H1 (cell line): ENCODE results near the gene DKK1. TPM values are rescaled to one million over a fixed set of nuclear protein-coding genes. Genes with fewer than 3 reads are reported as not detected.

Experiments used
- CTCF ChIA-PET: fragments of 300-600 bp; sonication (Branson Sonifier 250); formaldehyde crosslinking; loops from one replicate; lab custom pipeline; 2021; ENCODE audit not compliant: partially characterized antibody; lab: Charles Lee
- POLR2A ChIA-PET: fragments of 300-600 bp; sonication (Branson Sonifier 250); formaldehyde crosslinking; loops from one replicate; lab custom pipeline; 2021; ENCODE audit warnings: inconsistent platforms; ENCODE audit not compliant: partially characterized antibody; lab: Charles Lee
- DNase-seq, 2 experiments: peaks; one replicate each; pipeline versions ENCODE4 v3.0.0 to v3.0.0-alpha.2; 2010 to 2022; ENCODE audit warnings: low spot score in 2 of 2, low read depth in 1 of 2, mixed read lengths in 1 of 2
- FAIRE-seq: peaks from 2 replicates; lab custom pipeline; 2011; peaks lifted over from hg19 to GRCh38; lab: Jason Lieb, UNC
- H2AFZ ChIP-seq: 2 replicates; pipeline ENCODE4 v1.8.1; 2012; ENCODE audit warnings: low read length, inconsistent platforms
- H2AK5ac ChIP-seq: 2 replicates; pipeline ENCODE4 v1.6.1; 2013; ENCODE audit warnings: low read depth, low read length
- H2BK120ac ChIP-seq: replicated peaks from 2 replicates; pipeline ENCODE3; 2013; ENCODE audit warnings: low read depth, low read length, inconsistent platforms
- H2BK12ac ChIP-seq: 2 replicates; pipeline ENCODE4 v1.6.1; 2013; ENCODE audit warnings: low read depth, low read length
- H2BK15ac ChIP-seq: 2 replicates; pipeline ENCODE4 v1.6.1; 2013; ENCODE audit warnings: low read length
- H2BK20ac ChIP-seq: 2 replicates; pipeline ENCODE4 v1.6.1; 2013; ENCODE audit warnings: low read length
- H2BK5ac ChIP-seq: 2 replicates; pipeline ENCODE4 v1.6.1; 2013; ENCODE audit warnings: low read depth, low read length
- H3K14ac ChIP-seq: 2 replicates; pipeline ENCODE4 v1.6.1; 2013; ENCODE audit warnings: inconsistent platforms; ENCODE audit not compliant: insufficient read length
- H3K18ac ChIP-seq: 2 replicates; pipeline ENCODE4 v1.6.1; 2013; ENCODE audit warnings: low read length; ENCODE audit errors: extremely low read depth
- H3K23ac ChIP-seq: 2 replicates; pipeline ENCODE4 v1.6.1; 2013; ENCODE audit warnings: inconsistent platforms; ENCODE audit not compliant: insufficient read length
- H3K23me2 ChIP-seq: 2 replicates; pipeline ENCODE4 v1.6.1; 2013; ENCODE audit warnings: low read depth, low read length
- H3K27ac ChIP-seq: 2 replicates; pipeline ENCODE4 v1.6.1; 2011; ENCODE audit warnings: low read depth, low read length, inconsistent platforms
- H3K27me3 ChIP-seq, 4 experiments: replicated peaks in 1 of 4; 1 replicate in 1 of 4; 2 replicates in 3 of 4; pipeline versions ENCODE4 v1.6.1 to v1.8.1; 2011 to 2013; ENCODE audit warnings: low read length in 3 of 4, mild to moderate bottlenecking in 3 of 4, inconsistent platforms in 2 of 4, mixed read lengths in 2 of 4, moderate library complexity in 1 of 4; ENCODE audit not compliant: control insufficient read depth in 3 of 4, insufficient read depth in 3 of 4; ENCODE audit errors: extremely low read depth in 1 of 4
- H3K36me3 ChIP-seq, 4 experiments: 2 replicates each; pipeline versions ENCODE4 v1.6.1 to v1.8.1; 2011 to 2013; ENCODE audit warnings: mild to moderate bottlenecking in 4 of 4, low read length in 3 of 4, moderate library complexity in 2 of 4, control low read depth in 1 of 4, inconsistent platforms in 1 of 4; ENCODE audit not compliant: insufficient read depth in 4 of 4, control insufficient read depth in 2 of 4
- H3K4ac ChIP-seq: replicated peaks from 2 replicates; pipeline ENCODE3; 2013; ENCODE audit warnings: low read length, low read depth, mixed read lengths, inconsistent platforms; ENCODE audit not compliant: insufficient read length
- H3K4me1 ChIP-seq, 4 experiments: replicated peaks in 1 of 4; 1 replicate in 1 of 4; 2 replicates in 3 of 4; pipeline versions ENCODE4 v1.6.1 to v1.8.1; 2011 to 2013; ENCODE audit warnings: low read length in 3 of 4, inconsistent platforms in 2 of 4, mixed read lengths in 1 of 4; ENCODE audit not compliant: insufficient read depth in 4 of 4, control insufficient read depth in 3 of 4
- H3K4me2 ChIP-seq, 2 experiments: 2 replicates each; pipeline versions ENCODE4 v1.6.1 to v1.8.1; 2011 to 2013; ENCODE audit warnings: low read depth in 2 of 2, low read length in 2 of 2, control low read depth in 1 of 2, inconsistent platforms in 1 of 2, mild to moderate bottlenecking in 1 of 2; ENCODE audit not compliant: insufficient read depth in 1 of 2
- H3K4me3 ChIP-seq, 4 experiments: fragments of 200-600, 300-600 bp in 1 of 4; sonication (generic), shearing (Covaris generic), sonication (Bioruptor Twin) in 1 of 4; 2 replicates each; pipeline versions ENCODE4 v1.5.1 to v1.8.1; 2011 to 2016; ENCODE audit warnings: low read length in 4 of 4, low read depth in 3 of 4, control low read depth in 2 of 4, inconsistent platforms in 2 of 4, mild to moderate bottlenecking in 2 of 4, mixed read lengths in 1 of 4, moderate library complexity in 1 of 4; ENCODE audit not compliant: insufficient read depth in 2 of 4; ENCODE audit errors: extremely low read depth in 1 of 4
- H3K56ac ChIP-seq: replicated peaks from 2 replicates; pipeline ENCODE3; 2013; ENCODE audit warnings: low read depth, mild to moderate bottlenecking, mixed read lengths, low read length, inconsistent platforms; ENCODE audit not compliant: insufficient read length
- H3K79me1 ChIP-seq: 2 replicates; pipeline ENCODE4 v1.6.1; 2013; ENCODE audit warnings: low read depth, low read length, control low read depth
- H3K79me2 ChIP-seq, 2 experiments: 2 replicates each; pipeline versions ENCODE4 v1.6.1 to v1.8.1; 2012 to 2013; ENCODE audit warnings: low read length in 2 of 2, mild to moderate bottlenecking in 2 of 2, inconsistent platforms in 1 of 2; ENCODE audit not compliant: insufficient read depth in 2 of 2, control insufficient read depth in 1 of 2
- H3K9ac ChIP-seq, 4 experiments: replicated peaks in 1 of 4; 1 replicate in 1 of 4; 2 replicates in 3 of 4; pipeline versions ENCODE4 v1.6.1 to v1.8.1; 2011 to 2013; ENCODE audit warnings: low read depth in 3 of 4, low read length in 3 of 4, control low read depth in 2 of 4, mild to moderate bottlenecking in 2 of 4, moderate library complexity in 2 of 4, inconsistent platforms in 1 of 4; ENCODE audit errors: extremely low read depth in 1 of 4
- H3K9me3 ChIP-seq, 2 experiments: 2 replicates each; pipeline versions ENCODE4 v1.6.1 to v1.8.1; 2012 to 2013; ENCODE audit warnings: mild to moderate bottlenecking in 2 of 2, moderate library complexity in 2 of 2, control low read depth in 1 of 2, inconsistent platforms in 1 of 2, low read depth in 1 of 2, low read length in 1 of 2, mixed read lengths in 1 of 2; ENCODE audit not compliant: insufficient read depth in 2 of 2
- H4K20me1 ChIP-seq, 2 experiments: replicated peaks in 1 of 2; 2 replicates each; pipeline versions ENCODE3 to v1.8.1; 2011 to 2013; ENCODE audit warnings: inconsistent platforms in 2 of 2, low read length in 2 of 2, mild to moderate bottlenecking in 1 of 2; ENCODE audit not compliant: insufficient read depth in 2 of 2, control insufficient read depth in 1 of 2
- H4K5ac ChIP-seq: 2 replicates; pipeline ENCODE4 v1.6.1; 2013; ENCODE audit warnings: low read length, low read depth, mixed read lengths, inconsistent platforms; ENCODE audit not compliant: insufficient read length
- H4K8ac ChIP-seq: 2 replicates; pipeline ENCODE4 v1.8.0; 2013; ENCODE audit warnings: mild to moderate bottlenecking, moderate library complexity, low read length, inconsistent platforms; ENCODE audit not compliant: insufficient read depth; ENCODE audit errors: extremely low read depth
- H4K91ac ChIP-seq: replicated peaks from 2 replicates; pipeline ENCODE3; 2013; ENCODE audit warnings: low read length, mixed read lengths, inconsistent platforms; ENCODE audit not compliant: insufficient read length
- CHD1 ChIP-seq: IDR thresholded peaks from 2 replicates; pipeline ENCODE4 v1.6.1; 2012; ENCODE audit warnings: low read depth, low read length, improper control_type of control experiment
- HDAC6 ChIP-seq: IDR thresholded peaks from one replicate; pipeline ENCODE4 v1.7.1; 2012; ENCODE audit warnings: low read depth, mild to moderate bottlenecking, inconsistent platforms, low read length, moderate library complexity
- POLR2A ChIP-seq, 2 experiments: IDR thresholded peaks; 1 replicate in 1 of 2; 2 replicates in 1 of 2; pipeline ENCODE4 v1.6.1; 2011; ENCODE audit warnings: low read depth in 2 of 2, low read length in 2 of 2, mild to moderate bottlenecking in 2 of 2; ENCODE audit errors: control extremely low read depth in 1 of 2
- SAP30 ChIP-seq: fragments of 300-600 bp; sonication (generic); IDR thresholded peaks from 2 replicates; pipeline ENCODE4 v1.7.1; 2012; ENCODE audit warnings: low read length, moderate library complexity, mild to moderate bottlenecking, inconsistent platforms; ENCODE audit not compliant: insufficient read depth, insufficient replicate concordance
- SIRT6 ChIP-seq: IDR thresholded peaks from one replicate; pipeline ENCODE4 v1.7.1; 2012; ENCODE audit warnings: low read length, inconsistent platforms
- TBP ChIP-seq: IDR thresholded peaks from 2 replicates; pipeline ENCODE4 v1.6.1; 2011; ENCODE audit warnings: low read depth, low read length, improper control_type of control experiment
- WGBS, 2 experiments: shearing (Covaris generic) in 1 of 2; methylation state at CpG; one replicate each; pipeline versions ENCODE4 v1.1.6 to v1.1.7; 2013 to 2015; ENCODE audit warnings: low lambda C conversion rate in 2 of 2, mixed read lengths in 2 of 2, inconsistent platforms in 1 of 2, low coverage in 1 of 2, missing lambda C conversion rate in 1 of 2; ENCODE audit not compliant: insufficient replicate concordance in 2 of 2, insufficient coverage in 1 of 2, insufficient read length in 1 of 2; ENCODE audit errors: extremely low coverage in 1 of 2, missing lambda C conversion rate in 1 of 2; 5-methylcytosine and 5-hydroxymethylcytosine counted together
- polyA plus RNA-seq, 7 experiments: library from polyadenylated mRNA; depleted of rRNA in 3 of 7; stranded (reverse) in 5 of 7; unstranded in 2 of 7; fragments of >200 nt in 5 of 7; fragments of 200-250 nt in 2 of 7; gene quantifications; 1 replicate in 5 of 7; 2 replicates in 1 of 7; 4 replicates in 1 of 7; pipeline versions ENCODE4 v1.2.1 to v1.2.3, GENCODE V29; 2011 to 2013; ENCODE audit warnings: missing spikeins in 2 of 7, mixed read lengths in 2 of 7
- total RNA-seq: library from RNA; stranded (reverse); fragmentation: NEBNext Ultra II Directional; extraction: Animal tissue kit (Norgen Biotek cat#: 25700); gene quantifications from 2 replicates; pipeline ENCODE4 v1.2.1, GENCODE V29; 2021
- TF ChIP-seq, protein P1 (sequence below): IDR thresholded peaks from 2 replicates; pipeline ENCODE4 v1.6.1; 2012; ENCODE audit warnings: inconsistent platforms

The DKK1 gene
- total and polyA plus RNA-seq, 2 of the 8 experiments (the other 6 are each of a cell fraction or from before 2014, with no cell fraction given) = 0.36 to 0.61 TPM

DNA sequence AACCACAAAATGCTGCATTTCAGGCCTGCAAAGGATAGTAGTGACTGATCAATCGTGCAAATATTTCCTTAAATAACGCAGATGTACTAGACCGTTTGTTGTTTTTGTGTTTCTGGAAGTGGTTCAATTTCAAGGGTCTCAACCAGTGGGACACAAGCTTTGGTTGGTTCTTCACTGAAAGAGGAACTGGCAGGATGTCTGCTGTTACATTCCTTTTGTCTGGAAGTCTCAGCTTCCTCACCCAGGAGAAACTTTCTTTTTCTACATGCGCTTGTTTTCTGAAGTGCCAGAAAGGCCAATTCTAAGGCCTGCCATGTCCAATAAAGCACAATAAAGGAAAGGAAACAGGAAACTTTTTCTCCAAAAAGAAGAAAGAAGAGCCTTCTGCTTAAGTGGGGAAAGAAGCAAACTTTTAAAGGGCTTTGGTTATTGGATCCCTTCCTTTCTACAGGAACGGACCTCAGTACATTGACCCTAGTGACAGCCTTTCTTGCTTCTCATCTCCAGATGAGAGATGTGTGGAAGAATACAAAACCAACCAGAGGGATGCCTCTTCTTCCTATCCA, 4.1 kb downstream of the DKK1 start:
- FAIRE-seq (no peak), DNase-seq (no peak)
- H3K4me2 ChIP-seq = no peak overlapping the region
- ChIA-PET CTCF (interaction anchor here (2.4 to 2.9 kb wide), 2 partner anchors 11 to 170 kb away, joined by 9 to 11 read pairs; no protein-coding TSS in a partner anchor), POLR2A (no interaction called here)
- no peaks in the 10 kb centered on the region for H3K79me2 ChIP-seq
- H3K4me1 ChIP-seq = peaks cover 3 to 7% (median 4%) of the 10 kb centered on the region in 4 experiments; a peak in 6 of 7 replicates
- no peak overlapping the region for H2AK5ac ChIP-seq
- H2BK15ac ChIP-seq = no peak overlapping the region
- 81% methylated on average over 5 of the region's 5 CpGs; no CpG with 5 or more reads in 1 of the 2 experiments for WGBS, 2 experiments
- no peak overlapping the region for H3K27ac ChIP-seq
- H2BK5ac ChIP-seq = no peak overlapping the region
- H3K27me3 ChIP-seq = peaks cover 15 to 36% (median 29%) of the 10 kb centered on the region in 4 experiments
- no peak for TF ChIP-seq HDAC6
- TF ChIP-seq, protein P1, sequence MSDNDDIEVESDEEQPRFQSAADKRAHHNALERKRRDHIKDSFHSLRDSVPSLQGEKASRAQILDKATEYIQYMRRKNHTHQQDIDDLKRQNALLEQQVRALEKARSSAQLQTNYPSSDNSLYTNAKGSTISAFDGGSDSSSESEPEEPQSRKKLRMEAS = no peak
- TF ChIP-seq CHD1 = no peak
- TF ChIP-seq SIRT6 = no peak
- TF ChIP-seq POLR2A (IDR thresholded peaks at IDR 0.05; ENCODE audit: control extremely low read depth in 1 of 2, low read depth in 2 of 2, low read length in 2 of 2) = no peak
- TF ChIP-seq SAP30 = no peak
- no peak for TF ChIP-seq TBP
- H2BK12ac ChIP-seq = no peak overlapping the region
- H2BK120ac ChIP-seq = no peak overlapping the region
- H4K91ac ChIP-seq = no peak overlapping the region
- H2AFZ ChIP-seq = no peak overlapping the region
- H3K36me3 ChIP-seq = no peaks in the 10 kb centered on the region
- H3K23me2 ChIP-seq = peaks cover 4% of the 10 kb centered on the region; the same call in 1 of the 2 replicates
- H4K20me1 ChIP-seq = peaks cover 0 to 2% of the 10 kb centered on the region in 2 experiments
- no peak overlapping the region for H3K23ac ChIP-seq
- H3K56ac ChIP-seq = no peak overlapping the region
- no peak overlapping the region for H3K4ac ChIP-seq
- no peak overlapping the region for H2BK20ac ChIP-seq
- no peak overlapping the region for H3K14ac ChIP-seq
- H4K5ac ChIP-seq = no peak overlapping the region
- no peak overlapping the region for H3K4me3 ChIP-seq
- no peak overlapping the region for H3K18ac ChIP-seq
- no peaks in the 10 kb centered on the region for H3K79me1 ChIP-seq
- H3K9ac ChIP-seq = no peak overlapping the region
- H3K9me3 ChIP-seq = no peaks in the 10 kb centered on the region
- H4K8ac ChIP-seq = no peak overlapping the region
